Stomach (tissue), 4 donors: ENCODE data around the gene LGI1.

Experiments used
- POLR2A ChIP-seq, 4 donors: fragments of 450-650 bp; IDR thresholded peaks; one replicate each; pipeline ENCODE4 v1.6.1; 2016; ENCODE audit warnings: antibody characterized with exemption in 4 of 4, control low read depth in 2 of 4, mild to moderate bottlenecking in 1 of 4, moderate library complexity in 1 of 4
- TF ChIP-seq, protein P1 (sequence below), 7 experiments: fragments of 450-650 bp in 4 of 7; fragments of 200-600 bp in 3 of 7; sonication (generic) in 3 of 7; IDR thresholded peaks; one replicate each; pipeline ENCODE4 v1.5.1; 2016 to 2019; ENCODE audit warnings: antibody characterized with exemption in 7 of 7, control low read depth in 2 of 7, mild to moderate bottlenecking in 1 of 7

DNA sequence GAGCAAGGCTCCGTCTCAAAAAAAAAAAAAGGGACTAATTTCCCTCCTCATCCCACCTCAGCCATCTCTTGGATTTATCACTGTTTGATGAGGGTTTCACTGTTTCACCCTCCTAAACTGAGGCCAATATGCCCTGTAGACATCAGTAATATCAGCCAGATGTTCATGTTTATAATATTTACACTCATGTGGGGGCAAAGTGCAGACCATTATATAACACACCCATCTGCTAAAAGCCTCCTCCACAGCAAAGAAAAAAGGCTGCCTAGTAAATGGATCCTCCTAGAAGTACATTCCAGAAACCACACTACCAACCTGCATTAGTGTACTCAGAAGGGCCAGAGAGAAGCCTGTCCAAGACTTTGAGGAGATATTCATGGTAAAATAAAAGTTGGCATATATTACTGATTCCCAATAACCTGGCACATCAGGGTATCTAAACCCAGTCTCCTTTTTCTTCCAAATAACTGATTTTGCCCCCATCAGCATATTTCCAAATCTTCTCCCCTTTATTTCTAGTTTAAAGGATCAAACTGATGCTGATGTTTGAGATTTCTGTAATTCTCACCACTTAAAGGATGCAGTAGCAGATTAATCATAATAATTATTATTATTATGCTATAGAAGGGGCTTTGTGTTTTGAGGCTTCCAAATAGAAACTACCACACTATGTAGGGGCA lies 55.1 kb downstream of the LGI1 start:
- TF ChIP-seq, protein P1, sequence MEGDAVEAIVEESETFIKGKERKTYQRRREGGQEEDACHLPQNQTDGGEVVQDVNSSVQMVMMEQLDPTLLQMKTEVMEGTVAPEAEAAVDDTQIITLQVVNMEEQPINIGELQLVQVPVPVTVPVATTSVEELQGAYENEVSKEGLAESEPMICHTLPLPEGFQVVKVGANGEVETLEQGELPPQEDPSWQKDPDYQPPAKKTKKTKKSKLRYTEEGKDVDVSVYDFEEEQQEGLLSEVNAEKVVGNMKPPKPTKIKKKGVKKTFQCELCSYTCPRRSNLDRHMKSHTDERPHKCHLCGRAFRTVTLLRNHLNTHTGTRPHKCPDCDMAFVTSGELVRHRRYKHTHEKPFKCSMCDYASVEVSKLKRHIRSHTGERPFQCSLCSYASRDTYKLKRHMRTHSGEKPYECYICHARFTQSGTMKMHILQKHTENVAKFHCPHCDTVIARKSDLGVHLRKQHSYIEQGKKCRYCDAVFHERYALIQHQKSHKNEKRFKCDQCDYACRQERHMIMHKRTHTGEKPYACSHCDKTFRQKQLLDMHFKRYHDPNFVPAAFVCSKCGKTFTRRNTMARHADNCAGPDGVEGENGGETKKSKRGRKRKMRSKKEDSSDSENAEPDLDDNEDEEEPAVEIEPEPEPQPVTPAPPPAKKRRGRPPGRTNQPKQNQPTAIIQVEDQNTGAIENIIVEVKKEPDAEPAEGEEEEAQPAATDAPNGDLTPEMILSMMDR (IDR thresholded peaks at IDR 0.05): no peak
- TF ChIP-seq POLR2A (IDR thresholded peaks at IDR 0.05): no peak
